ENCODE data around the gene ARIH1. TPM values are rescaled to one million over a fixed set of nuclear protein-coding genes. Genes with fewer than 3 reads are reported as not detected.
"Not testable (repeated sequence)": the region's sequence is repeated elsewhere in the genome, so short reads cannot be mapped to it uniquely, and the experiment has no call there.

ARIH1 gene
- total and polyA plus RNA-seq, 2 experiments from 2014 or later: 30.5 to 48.6 TPM

DNA sequence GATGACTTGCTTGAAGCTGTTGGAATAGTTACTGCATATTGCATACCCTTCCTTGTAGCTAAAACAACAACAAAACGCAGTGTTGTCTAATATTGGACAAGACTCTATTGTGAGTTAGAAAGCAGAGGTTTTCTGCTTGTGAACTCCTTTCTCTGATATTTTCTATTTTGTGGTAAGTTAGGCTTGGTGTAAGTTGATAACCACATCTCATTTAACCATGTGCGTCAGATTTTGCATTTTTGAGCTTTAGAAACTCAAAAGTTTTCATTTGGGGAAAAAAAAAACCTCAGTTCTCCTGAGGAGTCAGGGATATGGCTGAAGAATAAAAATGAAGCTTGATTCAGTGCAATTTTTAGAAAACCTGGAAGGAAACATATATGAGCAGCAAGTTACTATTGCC is 1.5 kb downstream of the ARIH1 start (continued):
- TF ChIP-seq, protein P1, sequence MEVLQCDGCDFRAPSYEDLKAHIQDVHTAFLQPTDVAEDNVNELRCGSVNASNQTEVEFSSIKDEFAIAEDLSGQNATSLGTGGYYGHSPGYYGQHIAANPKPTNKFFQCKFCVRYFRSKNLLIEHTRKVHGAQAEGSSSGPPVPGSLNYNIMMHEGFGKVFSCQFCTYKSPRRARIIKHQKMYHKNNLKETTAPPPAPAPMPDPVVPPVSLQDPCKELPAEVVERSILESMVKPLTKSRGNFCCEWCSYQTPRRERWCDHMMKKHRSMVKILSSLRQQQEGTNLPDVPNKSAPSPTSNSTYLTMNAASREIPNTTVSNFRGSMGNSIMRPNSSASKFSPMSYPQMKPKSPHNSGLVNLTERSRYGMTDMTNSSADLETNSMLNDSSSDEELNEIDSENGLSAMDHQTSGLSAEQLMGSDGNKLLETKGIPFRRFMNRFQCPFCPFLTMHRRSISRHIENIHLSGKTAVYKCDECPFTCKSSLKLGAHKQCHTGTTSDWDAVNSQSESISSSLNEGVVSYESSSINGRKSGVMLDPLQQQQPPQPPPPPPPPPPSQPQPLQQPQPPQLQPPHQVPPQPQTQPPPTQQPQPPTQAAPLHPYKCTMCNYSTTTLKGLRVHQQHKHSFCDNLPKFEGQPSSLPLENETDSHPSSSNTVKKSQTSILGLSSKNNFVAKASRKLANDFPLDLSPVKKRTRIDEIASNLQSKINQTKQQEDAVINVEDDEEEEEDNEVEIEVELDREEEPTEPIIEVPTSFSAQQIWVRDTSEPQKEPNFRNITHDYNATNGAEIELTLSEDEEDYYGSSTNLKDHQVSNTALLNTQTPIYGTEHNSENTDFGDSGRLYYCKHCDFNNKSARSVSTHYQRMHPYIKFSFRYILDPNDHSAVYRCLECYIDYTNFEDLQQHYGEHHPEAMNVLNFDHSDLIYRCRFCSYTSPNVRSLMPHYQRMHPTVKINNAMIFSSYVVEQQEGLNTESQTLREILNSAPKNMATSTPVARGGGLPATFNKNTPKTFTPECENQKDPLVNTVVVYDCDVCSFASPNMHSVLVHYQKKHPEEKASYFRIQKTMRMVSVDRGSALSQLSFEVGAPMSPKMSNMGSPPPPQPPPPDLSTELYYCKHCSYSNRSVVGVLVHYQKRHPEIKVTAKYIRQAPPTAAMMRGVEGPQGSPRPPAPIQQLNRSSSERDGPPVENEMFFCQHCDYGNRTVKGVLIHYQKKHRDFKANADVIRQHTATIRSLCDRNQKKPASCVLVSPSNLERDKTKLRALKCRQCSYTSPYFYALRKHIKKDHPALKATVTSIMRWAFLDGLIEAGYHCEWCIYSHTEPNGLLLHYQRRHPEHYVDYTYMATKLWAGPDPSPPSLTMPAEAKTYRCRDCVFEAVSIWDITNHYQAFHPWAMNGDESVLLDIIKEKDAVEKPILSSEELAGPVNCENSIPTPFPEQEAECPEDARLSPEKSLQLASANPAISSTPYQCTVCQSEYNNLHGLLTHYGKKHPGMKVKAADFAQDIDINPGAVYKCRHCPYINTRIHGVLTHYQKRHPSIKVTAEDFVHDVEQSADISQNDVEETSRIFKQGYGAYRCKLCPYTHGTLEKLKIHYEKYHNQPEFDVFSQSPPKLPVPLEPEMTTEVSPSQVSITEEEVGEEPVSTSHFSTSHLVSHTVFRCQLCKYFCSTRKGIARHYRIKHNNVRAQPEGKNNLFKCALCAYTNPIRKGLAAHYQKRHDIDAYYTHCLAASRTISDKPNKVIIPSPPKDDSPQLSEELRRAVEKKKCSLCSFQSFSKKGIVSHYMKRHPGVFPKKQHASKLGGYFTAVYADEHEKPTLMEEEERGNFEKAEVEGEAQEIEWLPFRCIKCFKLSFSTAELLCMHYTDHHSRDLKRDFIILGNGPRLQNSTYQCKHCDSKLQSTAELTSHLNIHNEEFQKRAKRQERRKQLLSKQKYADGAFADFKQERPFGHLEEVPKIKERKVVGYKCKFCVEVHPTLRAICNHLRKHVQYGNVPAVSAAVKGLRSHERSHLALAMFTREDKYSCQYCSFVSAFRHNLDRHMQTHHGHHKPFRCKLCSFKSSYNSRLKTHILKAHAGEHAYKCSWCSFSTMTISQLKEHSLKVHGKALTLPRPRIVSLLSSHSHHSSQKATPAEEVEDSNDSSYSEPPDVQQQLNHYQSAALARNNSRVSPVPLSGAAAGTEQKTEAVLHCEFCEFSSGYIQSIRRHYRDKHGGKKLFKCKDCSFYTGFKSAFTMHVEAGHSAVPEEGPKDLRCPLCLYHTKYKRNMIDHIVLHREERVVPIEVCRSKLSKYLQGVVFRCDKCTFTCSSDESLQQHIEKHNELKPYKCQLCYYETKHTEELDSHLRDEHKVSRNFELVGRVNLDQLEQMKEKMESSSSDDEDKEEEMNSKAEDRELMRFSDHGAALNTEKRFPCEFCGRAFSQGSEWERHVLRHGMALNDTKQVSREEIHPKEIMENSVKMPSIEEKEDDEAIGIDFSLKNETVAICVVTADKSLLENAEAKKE (CRISPR knock-in tag; IDR thresholded peaks at IDR 0.05): no peak
- TF ChIP-seq EZH2phosphoT487 (IDR thresholded peaks at IDR 0.05; ENCODE audit: unreplicated experiment): no peak

DNA sequence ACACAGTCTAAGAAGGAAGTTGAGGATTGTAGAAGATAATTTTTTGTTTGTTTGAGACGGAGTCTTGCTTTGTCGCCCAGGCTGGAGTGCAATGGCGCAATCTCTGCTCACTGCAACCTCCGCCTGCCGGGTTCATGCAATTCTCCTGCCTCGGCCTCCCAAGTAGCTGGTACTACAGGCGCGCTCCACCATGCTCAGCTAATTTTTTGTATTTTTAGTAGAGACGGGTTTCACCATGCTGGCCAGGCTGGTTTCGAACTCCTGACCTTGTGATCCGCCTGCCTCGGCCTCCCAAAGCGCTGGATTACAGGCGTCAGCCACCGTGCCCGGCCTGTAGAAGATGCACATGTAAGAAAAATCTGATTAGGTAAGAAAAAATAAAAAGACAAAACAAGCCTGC is 2.2 kb downstream of the ARIH1 start:
- not testable (repeated sequence) for DNase-seq (ENCODE audit: low spot score); H3K36me3 ChIP-seq (ENCODE audit: insufficient read depth); H2AFZ ChIP-seq; H3K27me3 Mint-ChIP-seq (ENCODE audit: insufficient read depth, low read depth, poor library complexity); ATAC-seq; H3K27me3 ChIP-seq (ENCODE audit: insufficient read depth); H3F3A ChIP-seq (replicated peaks; ENCODE audit: low read depth); H3K9me2 ChIP-seq (ENCODE audit: insufficient read depth); H3K9me3 Mint-ChIP-seq; H3K27ac Mint-ChIP-seq; H3K27ac ChIP-seq (ENCODE audit: low read depth)
- peaks cover 51% of the 10 kb centered on the region for H3K36me3 Mint-ChIP-seq (ENCODE audit: low read depth)
- peaks cover 20% of the 10 kb centered on the region for H3K4me1 Mint-ChIP-seq
- Histone ChIP-seq H3K4me3 (peak overlapping the region; percentile 97), H3K79me2 (replicated peaks; ENCODE audit: insufficient read depth) (peaks cover 70% of the 10 kb centered on the region), H3K4me2 (peak overlapping the region; percentile 86), H4K20me1 (replicated peaks; ENCODE audit: insufficient read depth) (peaks cover 48% of the 10 kb centered on the region), H3K4me1 (ENCODE audit: insufficient read depth) (peaks cover 18% of the 10 kb centered on the region; the same call in 1 of the 2 replicates)
- H3K4me3 Mint-ChIP-seq: peak overlapping the region; percentile 99

DNA sequence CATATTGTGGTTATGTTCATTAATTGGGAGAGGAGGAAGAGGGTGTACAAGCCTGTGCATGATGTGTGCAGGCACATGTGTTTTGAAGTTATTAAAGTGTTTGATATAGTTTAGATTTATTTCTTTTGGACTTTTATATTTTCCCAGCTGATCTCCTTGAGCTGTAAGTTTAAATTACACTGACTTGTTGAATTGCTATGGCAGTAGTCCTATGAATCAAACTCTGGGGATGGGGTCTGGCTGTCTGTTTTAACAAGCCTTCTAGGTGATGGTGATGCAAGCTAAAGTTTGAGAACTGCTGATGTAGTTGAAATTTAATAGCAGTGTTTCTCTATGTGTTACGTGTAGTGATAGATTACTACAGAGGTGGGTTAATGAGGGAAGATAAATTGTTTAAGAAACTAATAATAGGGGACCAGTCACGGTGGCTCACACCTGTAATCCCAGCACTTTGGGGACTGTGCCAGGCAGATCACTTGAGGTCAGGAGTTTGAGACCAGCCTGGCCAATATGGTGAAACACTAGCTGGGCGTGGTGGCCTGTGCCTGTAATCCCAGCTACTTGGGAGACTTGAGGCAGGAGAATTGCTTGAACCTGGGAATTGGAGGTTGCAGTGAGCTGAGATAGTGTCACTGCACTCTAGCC is 7.0 kb downstream of the ARIH1 start:
- H3K4me3 ChIP-seq: no peak overlapping the region
- H3K4me2 ChIP-seq: no peak overlapping the region
- Mint-ChIP-seq H3K4me1 (peaks cover 13% of the 10 kb centered on the region), H3K9me3 (no peaks in the 10 kb centered on the region), H3K4me3 (no peak overlapping the region), H3K27me3 (ENCODE audit: insufficient read depth, low read depth, poor library complexity) (no peaks in the 10 kb centered on the region), H3K36me3 (ENCODE audit: low read depth) (peaks cover 64% of the 10 kb centered on the region), H3K27ac (no peak overlapping the region)
- H2AFZ ChIP-seq: no peak overlapping the region
- H3K27ac ChIP-seq (ENCODE audit: low read depth): no peak overlapping the region
- H3K4me1 ChIP-seq (ENCODE audit: insufficient read depth): peaks cover 10% of the 10 kb centered on the region; the same call in 1 of the 2 replicates
- 0 out of 2 replicates have a peak, but pooled peaks cover 6% of the 10 kb centered on the region for H3K36me3 ChIP-seq (ENCODE audit: insufficient read depth)
- ATAC-seq (no peak), DNase-seq (ENCODE audit: low spot score) (no peak)
- H3F3A ChIP-seq (replicated peaks; ENCODE audit: low read depth): no peaks in the 10 kb centered on the region; the same call in 1 of the 2 replicates
- H4K20me1 ChIP-seq (replicated peaks; ENCODE audit: insufficient read depth): peaks cover 76% of the 10 kb centered on the region
- H3K9me2 ChIP-seq (ENCODE audit: insufficient read depth): no peaks in the 10 kb centered on the region
- no peaks in the 10 kb centered on the region for H3K27me3 ChIP-seq (ENCODE audit: insufficient read depth)
- peaks cover 100% of the 10 kb centered on the region for H3K79me2 ChIP-seq (replicated peaks; ENCODE audit: insufficient read depth)
- TF ChIP-seq CREB1 (CRISPR knock-in tag; IDR thresholded peaks at IDR 0.05; ENCODE audit: low read depth) (no peak), EZH2 (IDR thresholded peaks at IDR 0.05; ENCODE audit: low read depth, unreplicated experiment) (no peak)
- TF ChIP-seq, protein P2, sequence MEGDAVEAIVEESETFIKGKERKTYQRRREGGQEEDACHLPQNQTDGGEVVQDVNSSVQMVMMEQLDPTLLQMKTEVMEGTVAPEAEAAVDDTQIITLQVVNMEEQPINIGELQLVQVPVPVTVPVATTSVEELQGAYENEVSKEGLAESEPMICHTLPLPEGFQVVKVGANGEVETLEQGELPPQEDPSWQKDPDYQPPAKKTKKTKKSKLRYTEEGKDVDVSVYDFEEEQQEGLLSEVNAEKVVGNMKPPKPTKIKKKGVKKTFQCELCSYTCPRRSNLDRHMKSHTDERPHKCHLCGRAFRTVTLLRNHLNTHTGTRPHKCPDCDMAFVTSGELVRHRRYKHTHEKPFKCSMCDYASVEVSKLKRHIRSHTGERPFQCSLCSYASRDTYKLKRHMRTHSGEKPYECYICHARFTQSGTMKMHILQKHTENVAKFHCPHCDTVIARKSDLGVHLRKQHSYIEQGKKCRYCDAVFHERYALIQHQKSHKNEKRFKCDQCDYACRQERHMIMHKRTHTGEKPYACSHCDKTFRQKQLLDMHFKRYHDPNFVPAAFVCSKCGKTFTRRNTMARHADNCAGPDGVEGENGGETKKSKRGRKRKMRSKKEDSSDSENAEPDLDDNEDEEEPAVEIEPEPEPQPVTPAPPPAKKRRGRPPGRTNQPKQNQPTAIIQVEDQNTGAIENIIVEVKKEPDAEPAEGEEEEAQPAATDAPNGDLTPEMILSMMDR (conservative IDR thresholded peaks at IDR 0.05; ENCODE audit: low read depth in 2 of 2): no peak
